Measurements from ENCODE around the gene SRBD1. TPM values are rescaled to one million over a fixed set of nuclear protein-coding genes. Genes with fewer than 3 reads are reported as not detected.
A peak's percentile ranks its signal among the peaks of the same experiment; 100 is the strongest.

Gene SRBD1, protein sequence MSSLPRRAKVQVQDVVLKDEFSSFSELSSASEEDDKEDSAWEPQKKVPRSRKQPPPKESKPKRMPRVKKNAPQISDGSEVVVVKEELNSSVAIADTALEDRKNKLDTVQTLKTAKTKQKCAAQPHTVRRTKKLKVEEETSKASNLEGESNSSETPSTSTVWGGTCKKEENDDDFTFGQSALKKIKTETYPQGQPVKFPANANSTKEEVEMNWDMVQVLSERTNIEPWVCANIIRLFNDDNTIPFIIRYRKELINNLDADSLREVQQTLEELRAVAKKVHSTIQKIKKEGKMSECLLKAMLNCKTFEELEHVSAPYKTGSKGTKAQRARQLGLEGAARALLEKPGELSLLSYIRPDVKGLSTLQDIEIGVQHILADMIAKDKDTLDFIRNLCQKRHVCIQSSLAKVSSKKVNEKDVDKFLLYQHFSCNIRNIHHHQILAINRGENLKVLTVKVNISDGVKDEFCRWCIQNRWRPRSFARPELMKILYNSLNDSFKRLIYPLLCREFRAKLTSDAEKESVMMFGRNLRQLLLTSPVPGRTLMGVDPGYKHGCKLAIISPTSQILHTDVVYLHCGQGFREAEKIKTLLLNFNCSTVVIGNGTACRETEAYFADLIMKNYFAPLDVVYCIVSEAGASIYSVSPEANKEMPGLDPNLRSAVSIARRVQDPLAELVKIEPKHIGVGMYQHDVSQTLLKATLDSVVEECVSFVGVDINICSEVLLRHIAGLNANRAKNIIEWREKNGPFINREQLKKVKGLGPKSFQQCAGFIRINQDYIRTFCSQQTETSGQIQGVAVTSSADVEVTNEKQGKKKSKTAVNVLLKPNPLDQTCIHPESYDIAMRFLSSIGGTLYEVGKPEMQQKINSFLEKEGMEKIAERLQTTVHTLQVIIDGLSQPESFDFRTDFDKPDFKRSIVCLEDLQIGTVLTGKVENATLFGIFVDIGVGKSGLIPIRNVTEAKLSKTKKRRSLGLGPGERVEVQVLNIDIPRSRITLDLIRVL
- total RNA-seq (2014; rRNA removed; shearing (Covaris generic)) = 44.3 and 46.3 TPM in 2 replicates
- 27.4 and 29.3 TPM in 2 replicates for polyA plus RNA-seq (2016; fragmentation: Nextera tagmentation; extraction: Ambion mirVana)
- long read RNA-seq, partial matches to known transcripts = 10 of 15 reads
- long read RNA-seq, other reads (novel, unspliced or antisense) = 2 of 15 reads

DNA sequence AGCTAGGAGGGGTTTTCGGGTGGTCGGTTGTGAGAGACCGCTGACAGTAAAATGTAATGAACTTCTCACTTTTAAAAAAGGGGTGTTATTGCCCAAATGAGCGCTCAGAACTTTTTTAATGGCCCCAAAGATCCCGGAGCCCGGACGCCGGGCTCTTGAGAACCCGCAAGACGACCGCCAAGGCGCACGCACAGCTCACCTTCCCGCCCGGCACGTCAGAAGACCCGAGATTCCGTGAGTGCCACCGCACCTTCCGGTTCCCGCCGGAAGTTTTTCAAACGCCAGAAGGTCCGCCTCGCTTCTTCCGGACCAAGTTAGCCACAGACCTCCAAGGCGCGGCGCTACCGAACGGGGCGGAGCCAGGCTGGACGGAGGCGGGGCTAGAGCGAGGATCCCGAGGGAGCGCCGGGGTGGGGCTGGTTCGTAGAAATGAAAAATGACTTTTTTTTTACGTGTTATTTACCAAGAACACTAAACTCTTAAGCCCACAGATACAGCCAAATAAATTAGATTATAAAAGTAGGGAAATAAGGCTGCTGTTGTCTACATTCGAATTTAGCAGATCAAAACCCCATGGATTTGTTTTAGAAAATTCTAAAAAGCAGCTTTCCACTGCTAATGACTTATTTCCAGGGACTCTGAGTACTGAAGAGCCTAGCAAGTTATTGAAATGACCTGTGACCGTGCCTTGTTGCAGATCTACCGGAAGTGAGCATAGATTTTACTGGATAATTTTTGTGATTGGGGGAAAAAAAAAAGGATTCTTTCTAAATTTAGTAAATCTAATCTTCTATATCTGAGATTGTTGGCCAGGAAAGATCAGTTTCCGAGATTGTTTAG lies at the start of gene SRBD1:
Gene SRBD1 (minus strand): TSS at position 248 of the 840 bp plus-strand sequence. CDS start 5,826 bp downstream, outside the sequence.
- H3K9me2 ChIP-seq (ENCODE audit: insufficient read depth) = no peaks in the 10 kb centered on the region
- H3K79me2 ChIP-seq (replicated peaks; ENCODE audit: insufficient read depth) = peaks cover 37% of the 10 kb centered on the region
- H3K4me3 ChIP-seq = peak within 1 kb of the TSS; percentile 69
- peak within 1 kb of the TSS; percentile 94 for H3K27ac ChIP-seq (ENCODE audit: low read depth)
- H3K36me3 ChIP-seq (ENCODE audit: insufficient read depth) = no peaks in the 10 kb centered on the region
- peak; percentile 98 for DNase-seq (ENCODE audit: low spot score)
- no peaks in the 10 kb centered on the region for H3F3A ChIP-seq (replicated peaks; ENCODE audit: low read depth)
- Mint-ChIP-seq H3K4me3 (peak within 1 kb of the TSS; percentile 99), H3K36me3 (ENCODE audit: low read depth) (no peaks in the 10 kb centered on the region), H3K27ac (peak within 1 kb of the TSS; percentile 99), H3K4me1 (peaks cover 40% of the 10 kb centered on the region), H3K27me3 (ENCODE audit: insufficient read depth, low read depth, poor library complexity) (peaks cover 9% of the 10 kb centered on the region), H3K9me3 (no peaks in the 10 kb centered on the region)
- peak within 1 kb of the TSS; percentile 93 for H2AFZ ChIP-seq
- no peaks in the 10 kb centered on the region for H3K4me1 ChIP-seq (ENCODE audit: insufficient read depth)
- H3K27me3 ChIP-seq (ENCODE audit: insufficient read depth) = no peaks in the 10 kb centered on the region
- peak within 1 kb of the TSS; percentile 76 for H3K4me2 ChIP-seq
- H4K20me1 ChIP-seq (replicated peaks; ENCODE audit: insufficient read depth) = no peaks in the 10 kb centered on the region
- ATAC-seq = peak; percentile 96
- TF ChIP-seq, protein P1, sequence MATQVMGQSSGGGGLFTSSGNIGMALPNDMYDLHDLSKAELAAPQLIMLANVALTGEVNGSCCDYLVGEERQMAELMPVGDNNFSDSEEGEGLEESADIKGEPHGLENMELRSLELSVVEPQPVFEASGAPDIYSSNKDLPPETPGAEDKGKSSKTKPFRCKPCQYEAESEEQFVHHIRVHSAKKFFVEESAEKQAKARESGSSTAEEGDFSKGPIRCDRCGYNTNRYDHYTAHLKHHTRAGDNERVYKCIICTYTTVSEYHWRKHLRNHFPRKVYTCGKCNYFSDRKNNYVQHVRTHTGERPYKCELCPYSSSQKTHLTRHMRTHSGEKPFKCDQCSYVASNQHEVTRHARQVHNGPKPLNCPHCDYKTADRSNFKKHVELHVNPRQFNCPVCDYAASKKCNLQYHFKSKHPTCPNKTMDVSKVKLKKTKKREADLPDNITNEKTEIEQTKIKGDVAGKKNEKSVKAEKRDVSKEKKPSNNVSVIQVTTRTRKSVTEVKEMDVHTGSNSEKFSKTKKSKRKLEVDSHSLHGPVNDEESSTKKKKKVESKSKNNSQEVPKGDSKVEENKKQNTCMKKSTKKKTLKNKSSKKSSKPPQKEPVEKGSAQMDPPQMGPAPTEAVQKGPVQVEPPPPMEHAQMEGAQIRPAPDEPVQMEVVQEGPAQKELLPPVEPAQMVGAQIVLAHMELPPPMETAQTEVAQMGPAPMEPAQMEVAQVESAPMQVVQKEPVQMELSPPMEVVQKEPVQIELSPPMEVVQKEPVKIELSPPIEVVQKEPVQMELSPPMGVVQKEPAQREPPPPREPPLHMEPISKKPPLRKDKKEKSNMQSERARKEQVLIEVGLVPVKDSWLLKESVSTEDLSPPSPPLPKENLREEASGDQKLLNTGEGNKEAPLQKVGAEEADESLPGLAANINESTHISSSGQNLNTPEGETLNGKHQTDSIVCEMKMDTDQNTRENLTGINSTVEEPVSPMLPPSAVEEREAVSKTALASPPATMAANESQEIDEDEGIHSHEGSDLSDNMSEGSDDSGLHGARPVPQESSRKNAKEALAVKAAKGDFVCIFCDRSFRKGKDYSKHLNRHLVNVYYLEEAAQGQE (IDR thresholded peaks at IDR 0.05; ENCODE audit: unreplicated experiment) = no peak
- TF ChIP-seq JUNB (IDR thresholded peaks at IDR 0.05; ENCODE audit: unreplicated experiment) (no peak), STAT1 (IDR thresholded peaks at IDR 0.05; ENCODE audit: unreplicated experiment) (no peak), ZNF114 (CRISPR knock-in tag; IDR thresholded peaks at IDR 0.05) (no peak), EZH2 (IDR thresholded peaks at IDR 0.05; ENCODE audit: low read depth, unreplicated experiment) (no peak), CREB1 (CRISPR knock-in tag; IDR thresholded peaks at IDR 0.05; ENCODE audit: low read depth) (peak; percentile 47), POLR2AphosphoS5 (IDR thresholded peaks at IDR 0.05; ENCODE audit: low read depth) (peak; percentile 77), EZH2phosphoT487 (IDR thresholded peaks at IDR 0.05; ENCODE audit: unreplicated experiment) (no peak), NANOG (IDR thresholded peaks at IDR 0.05; ENCODE audit: borderline replicate concordance) (no peak)
- TF ChIP-seq, protein P2, sequence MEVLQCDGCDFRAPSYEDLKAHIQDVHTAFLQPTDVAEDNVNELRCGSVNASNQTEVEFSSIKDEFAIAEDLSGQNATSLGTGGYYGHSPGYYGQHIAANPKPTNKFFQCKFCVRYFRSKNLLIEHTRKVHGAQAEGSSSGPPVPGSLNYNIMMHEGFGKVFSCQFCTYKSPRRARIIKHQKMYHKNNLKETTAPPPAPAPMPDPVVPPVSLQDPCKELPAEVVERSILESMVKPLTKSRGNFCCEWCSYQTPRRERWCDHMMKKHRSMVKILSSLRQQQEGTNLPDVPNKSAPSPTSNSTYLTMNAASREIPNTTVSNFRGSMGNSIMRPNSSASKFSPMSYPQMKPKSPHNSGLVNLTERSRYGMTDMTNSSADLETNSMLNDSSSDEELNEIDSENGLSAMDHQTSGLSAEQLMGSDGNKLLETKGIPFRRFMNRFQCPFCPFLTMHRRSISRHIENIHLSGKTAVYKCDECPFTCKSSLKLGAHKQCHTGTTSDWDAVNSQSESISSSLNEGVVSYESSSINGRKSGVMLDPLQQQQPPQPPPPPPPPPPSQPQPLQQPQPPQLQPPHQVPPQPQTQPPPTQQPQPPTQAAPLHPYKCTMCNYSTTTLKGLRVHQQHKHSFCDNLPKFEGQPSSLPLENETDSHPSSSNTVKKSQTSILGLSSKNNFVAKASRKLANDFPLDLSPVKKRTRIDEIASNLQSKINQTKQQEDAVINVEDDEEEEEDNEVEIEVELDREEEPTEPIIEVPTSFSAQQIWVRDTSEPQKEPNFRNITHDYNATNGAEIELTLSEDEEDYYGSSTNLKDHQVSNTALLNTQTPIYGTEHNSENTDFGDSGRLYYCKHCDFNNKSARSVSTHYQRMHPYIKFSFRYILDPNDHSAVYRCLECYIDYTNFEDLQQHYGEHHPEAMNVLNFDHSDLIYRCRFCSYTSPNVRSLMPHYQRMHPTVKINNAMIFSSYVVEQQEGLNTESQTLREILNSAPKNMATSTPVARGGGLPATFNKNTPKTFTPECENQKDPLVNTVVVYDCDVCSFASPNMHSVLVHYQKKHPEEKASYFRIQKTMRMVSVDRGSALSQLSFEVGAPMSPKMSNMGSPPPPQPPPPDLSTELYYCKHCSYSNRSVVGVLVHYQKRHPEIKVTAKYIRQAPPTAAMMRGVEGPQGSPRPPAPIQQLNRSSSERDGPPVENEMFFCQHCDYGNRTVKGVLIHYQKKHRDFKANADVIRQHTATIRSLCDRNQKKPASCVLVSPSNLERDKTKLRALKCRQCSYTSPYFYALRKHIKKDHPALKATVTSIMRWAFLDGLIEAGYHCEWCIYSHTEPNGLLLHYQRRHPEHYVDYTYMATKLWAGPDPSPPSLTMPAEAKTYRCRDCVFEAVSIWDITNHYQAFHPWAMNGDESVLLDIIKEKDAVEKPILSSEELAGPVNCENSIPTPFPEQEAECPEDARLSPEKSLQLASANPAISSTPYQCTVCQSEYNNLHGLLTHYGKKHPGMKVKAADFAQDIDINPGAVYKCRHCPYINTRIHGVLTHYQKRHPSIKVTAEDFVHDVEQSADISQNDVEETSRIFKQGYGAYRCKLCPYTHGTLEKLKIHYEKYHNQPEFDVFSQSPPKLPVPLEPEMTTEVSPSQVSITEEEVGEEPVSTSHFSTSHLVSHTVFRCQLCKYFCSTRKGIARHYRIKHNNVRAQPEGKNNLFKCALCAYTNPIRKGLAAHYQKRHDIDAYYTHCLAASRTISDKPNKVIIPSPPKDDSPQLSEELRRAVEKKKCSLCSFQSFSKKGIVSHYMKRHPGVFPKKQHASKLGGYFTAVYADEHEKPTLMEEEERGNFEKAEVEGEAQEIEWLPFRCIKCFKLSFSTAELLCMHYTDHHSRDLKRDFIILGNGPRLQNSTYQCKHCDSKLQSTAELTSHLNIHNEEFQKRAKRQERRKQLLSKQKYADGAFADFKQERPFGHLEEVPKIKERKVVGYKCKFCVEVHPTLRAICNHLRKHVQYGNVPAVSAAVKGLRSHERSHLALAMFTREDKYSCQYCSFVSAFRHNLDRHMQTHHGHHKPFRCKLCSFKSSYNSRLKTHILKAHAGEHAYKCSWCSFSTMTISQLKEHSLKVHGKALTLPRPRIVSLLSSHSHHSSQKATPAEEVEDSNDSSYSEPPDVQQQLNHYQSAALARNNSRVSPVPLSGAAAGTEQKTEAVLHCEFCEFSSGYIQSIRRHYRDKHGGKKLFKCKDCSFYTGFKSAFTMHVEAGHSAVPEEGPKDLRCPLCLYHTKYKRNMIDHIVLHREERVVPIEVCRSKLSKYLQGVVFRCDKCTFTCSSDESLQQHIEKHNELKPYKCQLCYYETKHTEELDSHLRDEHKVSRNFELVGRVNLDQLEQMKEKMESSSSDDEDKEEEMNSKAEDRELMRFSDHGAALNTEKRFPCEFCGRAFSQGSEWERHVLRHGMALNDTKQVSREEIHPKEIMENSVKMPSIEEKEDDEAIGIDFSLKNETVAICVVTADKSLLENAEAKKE (CRISPR knock-in tag; IDR thresholded peaks at IDR 0.05) = no peak
- TF ChIP-seq, protein P3, sequence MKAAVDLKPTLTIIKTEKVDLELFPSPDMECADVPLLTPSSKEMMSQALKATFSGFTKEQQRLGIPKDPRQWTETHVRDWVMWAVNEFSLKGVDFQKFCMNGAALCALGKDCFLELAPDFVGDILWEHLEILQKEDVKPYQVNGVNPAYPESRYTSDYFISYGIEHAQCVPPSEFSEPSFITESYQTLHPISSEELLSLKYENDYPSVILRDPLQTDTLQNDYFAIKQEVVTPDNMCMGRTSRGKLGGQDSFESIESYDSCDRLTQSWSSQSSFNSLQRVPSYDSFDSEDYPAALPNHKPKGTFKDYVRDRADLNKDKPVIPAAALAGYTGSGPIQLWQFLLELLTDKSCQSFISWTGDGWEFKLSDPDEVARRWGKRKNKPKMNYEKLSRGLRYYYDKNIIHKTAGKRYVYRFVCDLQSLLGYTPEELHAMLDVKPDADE (IDR thresholded peaks at IDR 0.05) = peak; percentile 52; the same call in 1 of the 2 replicates
